Dedifferentiated amniotic fluid mesenchymal stem cell (primary cell): ENCODE results near the gene MUCL1.

Source experiments
- DNase-seq: peaks from one replicate; pipeline ENCODE4 v3.0.0-alpha.2; 2016; ENCODE audit errors: extremely low spot score

Gene MUCL1

DNA sequence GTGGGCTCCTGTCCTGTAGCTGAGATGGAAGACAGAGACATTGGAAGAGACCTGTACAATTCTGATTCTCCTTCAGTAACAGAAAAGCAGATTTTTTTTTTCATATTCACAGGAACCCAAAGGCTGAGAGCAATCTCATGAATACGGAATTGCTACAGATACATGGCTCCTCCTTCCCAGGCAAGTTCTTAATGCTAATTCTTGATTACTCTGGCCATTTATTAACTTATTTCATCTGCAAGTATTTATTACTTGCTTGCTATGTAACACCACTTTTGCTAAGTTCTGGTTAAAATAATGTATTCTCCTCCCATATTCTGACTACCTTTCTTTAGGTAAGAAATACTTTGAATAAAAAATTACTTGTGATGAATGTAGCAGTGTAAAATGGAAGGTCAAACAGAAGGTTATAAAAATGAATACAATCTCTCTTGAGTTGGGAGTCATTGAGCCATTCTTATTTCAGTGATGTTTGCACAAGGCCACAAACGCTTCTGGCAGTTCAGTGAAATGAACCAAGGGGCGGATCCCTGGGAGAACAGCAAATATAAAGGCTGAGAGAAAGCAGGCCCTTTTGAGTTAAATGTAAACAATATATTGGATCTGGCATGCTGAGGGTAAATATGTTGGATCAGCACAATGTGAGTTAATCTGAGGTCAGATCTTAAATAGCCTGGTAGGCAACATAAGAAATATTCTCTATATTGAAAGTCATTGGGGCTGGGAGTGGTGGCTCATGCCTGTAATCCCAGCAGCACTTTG lies 37.6 kb downstream of the MUCL1 start:
- DNase-seq, result no peak
